MM.1S (cell line): ENCODE data around the gene COL5A1.

ENCODE experiments used
- DNase-seq: peaks from one replicate; pipeline ENCODE4 v3.0.0-alpha.2; 2015
- H2AFZ ChIP-seq: fragments of 300-600 bp; sonication (generic); 2 replicates; pipeline ENCODE4 v1.6.0; 2016; ENCODE audit warnings: antibody characterized with exemption, low read length
- H3F3A ChIP-seq: fragments of 300-600 bp; sonication (generic); 2 replicates; pipeline ENCODE4 v1.6.1; 2016; ENCODE audit warnings: mild to moderate bottlenecking, antibody characterized with exemption, low read length, moderate library complexity, mixed read lengths; ENCODE audit not compliant: insufficient read depth
- H3K27ac ChIP-seq: fragments of 300-600 bp; sonication (generic); 2 replicates; pipeline ENCODE4 v1.5.1; 2016; ENCODE audit warnings: mild to moderate bottlenecking, low read length
- H3K27me3 ChIP-seq: fragments of 300-600 bp; sonication (generic); replicated peaks from 2 replicates; pipeline ENCODE4 v1.6.0; 2016; ENCODE audit warnings: low read length; ENCODE audit not compliant: insufficient read depth
- H3K36me3 ChIP-seq: fragments of 300-600 bp; sonication (generic); replicated peaks from 2 replicates; pipeline ENCODE4 v1.6.1; 2016; ENCODE audit warnings: mild to moderate bottlenecking, low read length, mixed read lengths; ENCODE audit not compliant: insufficient read depth
- H3K4me1 ChIP-seq: fragments of 300-600 bp; sonication (generic); 2 replicates; pipeline ENCODE4 v1.6.1; 2016; ENCODE audit warnings: low read length, mixed read lengths
- H3K4me2 ChIP-seq: fragments of 300-600 bp; sonication (generic); 2 replicates; pipeline ENCODE4 v1.6.0; 2016; ENCODE audit warnings: low read depth, low read length
- H3K4me3 ChIP-seq: fragments of 300-600 bp; sonication (generic); 2 replicates; pipeline ENCODE4 v1.5.1; 2016; ENCODE audit warnings: low read length, mixed read lengths
- H3K79me2 ChIP-seq: fragments of 300-600 bp; sonication (generic); 2 replicates; pipeline ENCODE4 v1.6.1; 2016; ENCODE audit warnings: mixed run types, low read length, mixed read lengths
- H3K9ac ChIP-seq: fragments of 300-600 bp; sonication (generic); 2 replicates; pipeline ENCODE4 v1.6.1; 2016; ENCODE audit warnings: low read length, mixed read lengths
- H3K9me2 ChIP-seq: fragments of 300-600 bp; sonication (generic); replicated peaks from 2 replicates; pipeline ENCODE4 v1.6.1; 2016; ENCODE audit warnings: mild to moderate bottlenecking, low read length, mixed read lengths; ENCODE audit not compliant: insufficient read depth
- H3K9me3 ChIP-seq: fragments of 300-600 bp; sonication (generic); replicated peaks from 2 replicates; pipeline ENCODE4 v1.6.1; 2016; ENCODE audit warnings: mild to moderate bottlenecking, low read length, mixed read lengths; ENCODE audit not compliant: insufficient read depth
- H4K20me1 ChIP-seq: fragments of 300-600 bp; sonication (generic); 2 replicates; pipeline ENCODE4 v1.6.1; 2016; ENCODE audit warnings: mild to moderate bottlenecking, low read length, moderate library complexity, mixed read lengths; ENCODE audit not compliant: insufficient read depth
- CTCF ChIP-seq: fragments of 300-600 bp; sonication (generic); IDR thresholded peaks from 2 replicates; pipeline ENCODE4 v1.5.1; 2016; ENCODE audit warnings: antibody characterized with exemption, low read length, mixed read lengths
- EZH2 ChIP-seq: fragments of 300-600 bp; sonication (generic); optimal IDR thresholded peaks from 2 replicates; pipeline ENCODE3; 2017; ENCODE audit warnings: low read depth, mild to moderate bottlenecking, antibody characterized with exemption, low read length, mixed read lengths
- EZH2phosphoT487 ChIP-seq: fragments of 300-600 bp; sonication (generic); IDR thresholded peaks from 2 replicates; pipeline ENCODE4 v1.6.1; 2018; ENCODE audit warnings: antibody characterized with exemption, low read length

Gene COL5A1

GRCh38 chr9:134772331-134772730 lies 130.7 kb downstream of the COL5A1 start:
- Histone ChIP-seq H3K36me3 (no peaks in the 10 kb centered on the region), H3K9ac (no peak overlapping the region)

GRCh38 chr9:134773842-134774241 lies 132.2 kb downstream of the COL5A1 start:
- no peaks in the 10 kb centered on the region for H3K9me3 ChIP-seq
- no peaks in the 10 kb centered on the region for H3F3A ChIP-seq
- H2AFZ ChIP-seq = no peak overlapping the region
- H3K27ac ChIP-seq = no peak overlapping the region
- H3K4me3 ChIP-seq = no peak overlapping the region
- H3K79me2 ChIP-seq = no peaks in the 10 kb centered on the region
- peaks cover 100% of the 10 kb centered on the region for H3K27me3 ChIP-seq
- no peak for TF ChIP-seq EZH2phosphoT487
- TF ChIP-seq CTCF = no peak
- TF ChIP-seq EZH2 = no peak
- H3K4me1 ChIP-seq = no peaks in the 10 kb centered on the region
- H3K9ac ChIP-seq = no peak overlapping the region
- no peak for DNase-seq
- H3K9me2 ChIP-seq = no peaks in the 10 kb centered on the region
- no peak overlapping the region for H3K4me2 ChIP-seq
- H3K36me3 ChIP-seq = no peaks in the 10 kb centered on the region
- H4K20me1 ChIP-seq = no peaks in the 10 kb centered on the region

More at GRCh38 chr9:134772331-134772730, 130.7 kb downstream of the COL5A1 start:
- H3K4me1 ChIP-seq = no peaks in the 10 kb centered on the region
- DNase-seq = no peak
- H4K20me1 ChIP-seq = no peaks in the 10 kb centered on the region
- no peak overlapping the region for H3K27ac ChIP-seq
- no peak overlapping the region for H3K4me2 ChIP-seq
- no peak overlapping the region for H3K4me3 ChIP-seq
- H3K79me2 ChIP-seq = no peaks in the 10 kb centered on the region
- H3K9me3 ChIP-seq = no peaks in the 10 kb centered on the region
- peaks cover 100% of the 10 kb centered on the region for H3K27me3 ChIP-seq
- TF ChIP-seq CTCF (no peak), EZH2 (no peak), EZH2phosphoT487 (no peak)
- no peaks in the 10 kb centered on the region for H3K9me2 ChIP-seq
- H3F3A ChIP-seq = no peaks in the 10 kb centered on the region
- no peak overlapping the region for H2AFZ ChIP-seq

GRCh38 chr9:134774410-134774809 lies 132.8 kb downstream of the COL5A1 start:
- Histone ChIP-seq H3K9ac (no peak overlapping the region), H3K4me3 (no peak overlapping the region), H3K27me3 (peaks cover 100% of the 10 kb centered on the region), H3K9me3 (no peaks in the 10 kb centered on the region), H3F3A (no peaks in the 10 kb centered on the region), H3K4me2 (no peak overlapping the region), H3K36me3 (no peaks in the 10 kb centered on the region), H3K9me2 (no peaks in the 10 kb centered on the region), H3K27ac (no peak overlapping the region), H3K4me1 (no peaks in the 10 kb centered on the region), H2AFZ (no peak overlapping the region), H3K79me2 (no peaks in the 10 kb centered on the region), H4K20me1 (no peaks in the 10 kb centered on the region)
- no peak for TF ChIP-seq CTCF
- no peak for TF ChIP-seq EZH2phosphoT487
- no peak for TF ChIP-seq EZH2
- no peak for DNase-seq
